Fibroblast of skin of right biceps (primary cell): ENCODE data around the gene TPR.
A peak's percentile ranks its signal among the peaks of the same experiment; 100 is the strongest.

Experiments used
- DNase-seq: peaks from one replicate; pipeline ENCODE4 v3.0.0-alpha.2; 2013

The TPR gene

GRCh38 chr1:186326009-186326408 lies 49.0 kb downstream of the TPR start:
- DNase-seq: no peak

GRCh38 chr1:186325239-186325638 lies 49.8 kb downstream of the TPR start:
- peak; percentile 15 for DNase-seq

- no peak for DNase-seq
Observed at GRCh38 chr1:186323865-186324264, 51.2 kb downstream of the TPR start.

- DNase-seq: no peak
Observed at GRCh38 chr1:186315570-186315969, 59.5 kb downstream of the TPR start.

GRCh38 chr1:186311375-186312051 lies 63.5 kb downstream of the TPR start:
- DNase-seq: no peak

- DNase-seq: no peak
Observed at GRCh38 chr1:186310307-186310706, 64.7 kb downstream of the TPR start.

GRCh38 chr1:186308264-186309060 lies 66.6 kb downstream of the TPR start:
- DNase-seq: no peak

- DNase-seq: no peak
Observed at GRCh38 chr1:186307445-186307844, 67.6 kb downstream of the TPR start.

- no peak for DNase-seq
Observed at GRCh38 chr1:186306533-186306932, 68.5 kb downstream of the TPR start.

GRCh38 chr1:186304982-186305949 lies 69.8 kb downstream of the TPR start:
- DNase-seq: peak; percentile 28

GRCh38 chr1:186303911-186304310 lies 71.1 kb downstream of the TPR start:
- no peak for DNase-seq

- peak; percentile 34 for DNase-seq
Observed at GRCh38 chr1:186302381-186302920, 72.6 kb downstream of the TPR start.

GRCh38 chr1:186301448-186301847 lies 73.6 kb downstream of the TPR start:
- no peak for DNase-seq

- no peak for DNase-seq
Observed at GRCh38 chr1:186300056-186300455, 75.0 kb downstream of the TPR start.

GRCh38 chr1:186299570-186299969 lies 75.5 kb downstream of the TPR start:
- DNase-seq: no peak

- no peak for DNase-seq
Observed at GRCh38 chr1:186298851-186299250, 76.2 kb downstream of the TPR start.

GRCh38 chr1:186297439-186298045 lies 77.5 kb downstream of the TPR start:
- no peak for DNase-seq

GRCh38 chr1:186295980-186296379 lies 79.1 kb downstream of the TPR start, which contains the start of gene PRG4:
Gene PRG4 (plus strand): TSS chr1:186296279.
- no peak for DNase-seq

GRCh38 chr1:186292875-186293274 lies 82.2 kb downstream of the TPR start:
- no peak for DNase-seq

GRCh38 chr1:186291271-186291670 lies 83.8 kb downstream of the TPR start:
- DNase-seq: no peak

- no peak for DNase-seq
Observed at GRCh38 chr1:186289943-186290545, 85.0 kb downstream of the TPR start.
